Caco-2 (cell line): Measurements from ENCODE around the gene SNRPD1. TPM values are rescaled to one million over a fixed set of nuclear protein-coding genes. Genes with fewer than 3 reads are reported as not detected.
A peak's percentile ranks its signal among the peaks of the same experiment; 100 is the strongest.
"Not testable (repeated sequence)": the region's sequence is repeated elsewhere in the genome, so short reads cannot be mapped to it uniquely, and the experiment has no call there.

Experiments used
- BruUV-seq: library from RNA; stranded (reverse); fragments of 400-500 nt; replicated peaks from 2 replicates; lab custom pipeline; 2021; lab: Mats Ljungman, UMichigan
- CTCF ChIA-PET: fragments of 300-600 bp; sonication (Branson Sonifier 250); formaldehyde crosslinking; loops from one replicate; lab custom pipeline; 2022; ENCODE audit warnings: antibody characterized with exemption; lab: Charles Lee
- POLR2A ChIA-PET: fragments of 300-600 bp; sonication (Branson Sonifier 250); formaldehyde crosslinking; loops from one replicate; lab custom pipeline; 2022; ENCODE audit warnings: antibody characterized with exemption; lab: Charles Lee
- DNase-seq, 2 experiments: peaks; one replicate each; pipeline versions ENCODE4 v3.0.0 to v3.0.0-alpha.2; 2020 to 2022
- H3K27me3 ChIP-seq: replicated peaks from 2 replicates; pipeline ENCODE4 v1.6.0; 2011; ENCODE audit warnings: low read length; ENCODE audit not compliant: control insufficient read depth, insufficient read depth
- H3K36me3 ChIP-seq: 2 replicates; pipeline ENCODE4 v1.5.1; 2011; ENCODE audit warnings: low read length; ENCODE audit not compliant: control insufficient read depth, insufficient read depth
- H3K4me1 ChIP-seq: fragments of 250-450 bp; sonication (Bioruptor Pico); 2 replicates; pipeline ENCODE4 v1.5.1; 2020; ENCODE audit warnings: mild to moderate bottlenecking
- H3K4me3 ChIP-seq: 2 replicates; pipeline ENCODE4 v1.5.1; 2011; ENCODE audit warnings: low read depth, mild to moderate bottlenecking, control low read depth, low read length
- H3K9me3 ChIP-seq: fragments of 250-450 bp; sonication (Bioruptor Pico); 2 replicates; pipeline ENCODE4 v1.5.1; 2020; ENCODE audit warnings: mild to moderate bottlenecking, moderate library complexity
- H3K27ac Mint-ChIP-seq: one replicate; pipeline ENCODE4 v1.8.0; 2022; ENCODE audit warnings: mixed read lengths; ENCODE audit not compliant: unreplicated experiment
- H3K27me3 Mint-ChIP-seq: one replicate; pipeline ENCODE4 v1.8.0; 2022; ENCODE audit warnings: mixed read lengths; ENCODE audit not compliant: insufficient read depth, unreplicated experiment
- H3K36me3 Mint-ChIP-seq: one replicate; pipeline ENCODE4 v1.8.0; 2022; ENCODE audit warnings: mild to moderate bottlenecking, mixed read lengths; ENCODE audit not compliant: insufficient read depth, unreplicated experiment
- H3K4me1 Mint-ChIP-seq: one replicate; pipeline ENCODE4 v1.8.0; 2022; ENCODE audit warnings: low read depth, mixed read lengths; ENCODE audit not compliant: unreplicated experiment
- H3K4me3 Mint-ChIP-seq: one replicate; pipeline ENCODE4 v1.8.0; 2022; ENCODE audit warnings: mild to moderate bottlenecking, moderate library complexity, mixed read lengths; ENCODE audit not compliant: unreplicated experiment
- H3K9me3 Mint-ChIP-seq: one replicate; pipeline ENCODE4 v1.8.0; 2022; ENCODE audit warnings: mixed read lengths; ENCODE audit not compliant: unreplicated experiment
- intact Hi-C: fragments of 100-400 bp; cut with micrococcal nuclease; formaldehyde crosslinking; loops from one replicate; pipeline ENCODE4 v1.10.0; 2022; ENCODE audit not compliant: unreplicated experiment
- total RNA-seq: library from RNA; stranded (reverse); gene quantifications from 2 replicates; pipeline ENCODE4 v1.2.3, GENCODE V29; 2022
- TF ChIP-seq, protein P1 (sequence below), 2 experiments: fragments of 200-600 bp in 1 of 2; IDR thresholded peaks; 1 replicate in 1 of 2; 2 replicates in 1 of 2; pipeline versions ENCODE4 v1.5.1 to v1.8.0; 2011 to 2022; ENCODE audit warnings: antibody characterized with exemption in 1 of 2, control low read depth in 1 of 2, inconsistent platforms in 1 of 2, low read depth in 1 of 2, low read length in 1 of 2, mild to moderate bottlenecking in 1 of 2, moderate library complexity in 1 of 2; ENCODE audit not compliant: insufficient read depth in 1 of 2, severe bottlenecking in 1 of 2, unreplicated experiment in 1 of 2

Gene SNRPD1
- total RNA-seq, 1 experiment from 2014 or later, result 134 TPM

DNA sequence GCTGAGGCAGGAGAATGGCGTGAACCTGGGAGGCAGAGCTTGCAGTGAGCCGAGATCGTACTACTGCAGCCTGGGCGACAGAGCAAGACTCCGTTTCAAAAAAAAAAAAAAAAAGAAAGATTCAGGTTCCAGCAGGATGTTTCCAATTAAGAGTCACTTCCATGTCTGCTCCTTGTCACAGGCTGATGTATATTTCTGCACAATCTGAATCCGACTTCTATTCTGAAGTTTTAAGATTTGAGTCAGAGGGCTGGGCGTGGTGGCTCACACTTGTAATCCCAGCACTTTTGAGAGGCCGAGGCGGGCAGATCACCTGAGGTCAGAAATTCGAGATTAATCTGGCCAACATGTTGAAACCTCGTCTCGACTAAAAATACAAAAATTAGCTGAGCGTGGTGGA, 24.7 kb downstream of the SNRPD1 start:
- Histone ChIP-seq H3K27me3 (no peaks in the 10 kb centered on the region), H3K4me1 (peaks cover 12% of the 10 kb centered on the region), H3K36me3 (no peaks in the 10 kb centered on the region; the same call in 1 of the 2 replicates), H3K4me3 (no peak overlapping the region), H3K9me3 (no peaks in the 10 kb centered on the region)
- POLR2A ChIA-PET, result no interaction called here
- Mint-ChIP-seq H3K4me3 (no peak overlapping the region), H3K4me1 (peaks cover 8% of the 10 kb centered on the region), H3K27me3 (no peaks in the 10 kb centered on the region), H3K36me3 (peaks cover 57% of the 10 kb centered on the region), H3K9me3 (no peaks in the 10 kb centered on the region), H3K27ac (no peak overlapping the region)
- CTCF ChIA-PET, result no interaction called here
- intact Hi-C loops, result loop anchor here (10.0 kb wide), 1 partner anchor 108 kb away; the partner anchor contains the start of gene MIB1
- TF ChIP-seq, protein P1, sequence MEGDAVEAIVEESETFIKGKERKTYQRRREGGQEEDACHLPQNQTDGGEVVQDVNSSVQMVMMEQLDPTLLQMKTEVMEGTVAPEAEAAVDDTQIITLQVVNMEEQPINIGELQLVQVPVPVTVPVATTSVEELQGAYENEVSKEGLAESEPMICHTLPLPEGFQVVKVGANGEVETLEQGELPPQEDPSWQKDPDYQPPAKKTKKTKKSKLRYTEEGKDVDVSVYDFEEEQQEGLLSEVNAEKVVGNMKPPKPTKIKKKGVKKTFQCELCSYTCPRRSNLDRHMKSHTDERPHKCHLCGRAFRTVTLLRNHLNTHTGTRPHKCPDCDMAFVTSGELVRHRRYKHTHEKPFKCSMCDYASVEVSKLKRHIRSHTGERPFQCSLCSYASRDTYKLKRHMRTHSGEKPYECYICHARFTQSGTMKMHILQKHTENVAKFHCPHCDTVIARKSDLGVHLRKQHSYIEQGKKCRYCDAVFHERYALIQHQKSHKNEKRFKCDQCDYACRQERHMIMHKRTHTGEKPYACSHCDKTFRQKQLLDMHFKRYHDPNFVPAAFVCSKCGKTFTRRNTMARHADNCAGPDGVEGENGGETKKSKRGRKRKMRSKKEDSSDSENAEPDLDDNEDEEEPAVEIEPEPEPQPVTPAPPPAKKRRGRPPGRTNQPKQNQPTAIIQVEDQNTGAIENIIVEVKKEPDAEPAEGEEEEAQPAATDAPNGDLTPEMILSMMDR (IDR thresholded peaks at IDR 0.05; ENCODE audit: insufficient read depth in 1 of 2, low read depth in 1 of 2, low read length in 1 of 2, severe bottlenecking in 1 of 2, unreplicated experiment in 1 of 2), result no peak
- no TSS peak for BruUV-seq
- DNase-seq, result no peak

DNA sequence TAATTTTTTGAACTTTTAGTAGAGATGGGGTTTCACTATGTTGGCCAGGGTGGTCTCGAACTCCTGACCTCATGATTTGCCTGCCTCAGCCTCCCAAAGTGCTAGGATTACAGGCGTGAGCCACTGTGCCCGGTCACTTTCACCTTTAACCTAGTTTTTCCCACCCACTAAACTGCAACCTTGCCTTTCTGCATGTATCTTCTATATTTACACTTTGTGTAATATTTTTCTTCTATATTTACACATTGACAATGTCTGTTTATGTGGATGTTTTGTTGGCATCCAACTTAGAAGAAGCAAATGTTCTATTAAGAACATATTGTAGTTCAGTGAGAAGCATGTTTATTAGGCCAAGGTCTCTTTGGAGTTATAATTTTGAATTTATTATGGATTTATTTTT, 26.7 kb downstream of the SNRPD1 start:
- CTCF ChIA-PET, result interaction anchor here (1.0 kb wide), 1 partner anchor 38 kb away, joined by 3 read pairs; the partner anchor contains the start of gene ESCO1
- H3K9me3 ChIP-seq, result no peaks in the 10 kb centered on the region
- no peaks in the 10 kb centered on the region for H3K9me3 Mint-ChIP-seq

DNA sequence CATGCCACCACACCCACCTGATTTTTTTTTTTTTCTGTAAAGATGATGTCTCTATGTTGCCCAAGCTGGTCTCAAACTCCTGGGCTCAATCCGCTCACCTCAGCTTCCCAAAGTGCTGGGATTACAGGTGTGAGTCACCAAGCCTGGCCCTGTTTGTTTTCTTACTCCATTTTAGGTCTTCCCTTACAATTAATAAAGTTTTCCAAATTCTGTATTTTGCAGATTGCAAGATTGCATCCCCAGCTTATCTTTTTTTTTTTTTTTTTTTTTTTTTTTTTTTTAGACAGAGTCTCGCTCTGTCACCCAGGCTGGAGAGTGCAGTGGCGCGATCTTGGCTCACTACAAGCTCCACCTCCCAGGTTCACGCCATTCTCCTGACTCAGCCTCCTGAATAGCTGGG, 28.3 kb downstream of the SNRPD1 start:
- H3K9me3 ChIP-seq, CTCF ChIA-PET, H3K27me3 Mint-ChIP-seq, H3K27me3 ChIP-seq, POLR2A ChIA-PET, H3K4me3 Mint-ChIP-seq, intact Hi-C loops, BruUV-seq, H3K36me3 ChIP-seq, H3K9me3 Mint-ChIP-seq, H3K4me1 Mint-ChIP-seq, H3K27ac Mint-ChIP-seq, DNase-seq, H3K4me3 ChIP-seq: not testable (repeated sequence)
- H3K36me3 Mint-ChIP-seq, result peaks cover 43% of the 10 kb centered on the region
- peaks cover 12% of the 10 kb centered on the region for H3K4me1 ChIP-seq

More for the DNA sequence above, 26.7 kb downstream of the SNRPD1 start:
- H3K36me3 Mint-ChIP-seq, result peaks cover 53% of the 10 kb centered on the region
- Histone ChIP-seq H3K27me3 (no peaks in the 10 kb centered on the region), H3K4me1 (peaks cover 12% of the 10 kb centered on the region), H3K36me3 (no peaks in the 10 kb centered on the region; the same call in 1 of the 2 replicates), H3K4me3 (no peak overlapping the region)
- peak overlapping the region; percentile 9 for H3K27ac Mint-ChIP-seq
- peaks cover 8% of the 10 kb centered on the region for H3K4me1 Mint-ChIP-seq
- intact Hi-C loops, result loop anchor here (10.0 kb wide), 1 partner anchor 106 kb away; the partner anchor contains the start of gene MIB1
- no TSS peak for BruUV-seq
- DNase-seq, result no peak
- POLR2A ChIA-PET, result no interaction called here
- no peaks in the 10 kb centered on the region for H3K27me3 Mint-ChIP-seq
- H3K4me3 Mint-ChIP-seq, result no peak overlapping the region
- TF ChIP-seq, protein P1 (IDR thresholded peaks at IDR 0.05; ENCODE audit: insufficient read depth in 1 of 2, low read depth in 1 of 2, low read length in 1 of 2, severe bottlenecking in 1 of 2, unreplicated experiment in 1 of 2), result no peak
